GM21367 (cell line): Measurements from ENCODE around the gene GPA33.

ENCODE experiments used
- ATAC-seq: cut with Tn5 transposase; IDR thresholded peaks from one replicate; pipeline ENCODE4 v1.9.1; 2021; ENCODE audit not compliant: unreplicated experiment

GPA33 gene

DNA sequence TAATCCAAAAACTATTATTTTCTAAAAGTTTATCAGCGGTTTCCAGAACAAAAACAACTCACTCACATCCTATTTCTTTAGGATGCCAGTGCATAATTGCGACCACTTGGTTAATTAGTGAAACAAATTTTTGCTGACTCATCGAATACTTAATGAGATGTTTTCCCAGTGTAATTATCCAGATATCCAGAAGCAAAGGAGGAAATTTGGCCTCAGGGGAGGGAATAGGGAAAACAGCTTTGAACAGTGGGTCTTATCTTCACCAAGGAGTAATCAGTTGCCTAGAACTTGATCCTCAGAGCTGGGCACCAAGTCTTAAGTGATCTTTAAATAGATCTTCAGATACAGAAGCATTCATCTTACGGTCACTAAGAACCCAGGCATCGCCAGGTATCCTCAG lies 28.0 kb upstream of the GPA33 start:
- ATAC-seq = no peak

DNA sequence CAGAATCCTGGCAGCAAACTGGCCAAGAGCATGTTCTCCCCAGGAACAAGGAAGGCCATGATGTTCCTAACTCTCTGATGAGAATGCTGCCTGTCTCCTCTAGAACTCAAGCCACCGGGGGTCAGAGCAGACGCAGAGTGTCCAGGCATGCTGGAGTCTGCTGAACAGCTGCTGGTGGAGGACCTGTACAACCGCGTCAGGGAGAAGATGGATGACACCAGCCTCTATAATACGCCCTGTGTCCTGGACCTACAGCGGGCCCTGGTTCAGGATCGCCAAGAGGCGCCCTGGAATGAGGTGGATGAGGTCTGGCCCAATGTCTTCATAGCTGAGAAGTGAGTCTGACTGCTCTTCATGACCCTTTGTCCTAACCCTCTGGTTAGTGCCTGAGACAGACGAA lies 27.0 kb upstream of the GPA33 start:
- ATAC-seq = no peak

DNA sequence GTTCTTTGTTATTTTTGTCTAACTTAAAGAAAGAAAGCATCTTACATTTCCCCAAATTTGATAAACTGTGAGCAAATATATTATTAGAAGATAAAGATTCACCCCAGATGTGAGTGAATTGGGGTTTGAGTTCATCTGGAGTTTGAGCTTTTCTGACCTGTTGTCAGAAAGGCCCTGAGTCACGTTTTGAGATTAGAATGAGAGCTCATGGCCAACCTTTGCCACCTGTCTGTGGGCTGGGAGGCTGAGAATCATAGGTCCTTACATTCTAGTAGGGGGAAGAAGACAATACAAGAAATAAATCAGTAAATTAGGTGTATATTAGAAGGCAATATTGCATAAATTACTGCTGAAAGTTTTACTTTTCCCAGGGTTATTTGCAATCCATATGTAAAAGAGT lies 26.0 kb upstream of the GPA33 start:
- ATAC-seq = no peak

DNA sequence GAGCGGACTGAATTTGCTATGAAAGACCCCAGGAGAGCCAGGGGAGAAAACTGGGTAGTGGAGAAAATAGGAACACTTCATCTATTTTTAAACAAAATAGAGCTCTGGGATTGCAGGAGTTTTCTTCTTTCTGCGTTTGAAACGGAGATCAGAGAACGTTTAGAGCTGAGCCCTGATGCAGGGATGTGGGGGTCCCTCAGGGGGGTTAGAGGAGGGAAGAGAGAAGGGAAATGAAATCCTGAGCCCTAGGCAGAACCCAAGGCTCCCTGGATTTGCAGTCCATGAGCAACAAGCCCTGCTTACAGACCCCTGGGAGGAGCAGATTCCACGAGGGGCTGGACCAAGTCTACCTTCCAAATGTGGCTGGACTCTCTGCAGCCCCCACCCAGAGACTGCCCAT lies 25.5 kb upstream of the GPA33 start:
- no peak for ATAC-seq

DNA sequence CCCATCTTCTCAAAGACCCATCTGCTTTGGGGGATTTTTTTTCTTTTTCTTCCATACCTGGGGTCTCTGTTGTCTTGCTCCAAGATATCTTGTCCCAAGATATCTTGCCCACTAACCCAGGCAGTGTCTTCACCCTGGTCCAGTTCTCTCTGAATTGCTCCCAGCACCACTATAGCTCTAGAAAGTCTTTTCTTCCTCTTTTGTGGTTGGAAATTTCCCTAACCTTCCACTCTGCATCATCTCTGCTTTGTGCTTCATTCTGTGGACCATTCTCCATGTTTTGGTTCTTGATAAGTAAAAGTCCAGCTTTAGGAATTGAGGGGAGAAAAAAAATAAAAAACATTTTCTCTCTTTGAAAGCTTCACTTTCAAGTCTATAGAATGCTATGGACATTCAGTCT lies 24.5 kb upstream of the GPA33 start:
- no peak for ATAC-seq

DNA sequence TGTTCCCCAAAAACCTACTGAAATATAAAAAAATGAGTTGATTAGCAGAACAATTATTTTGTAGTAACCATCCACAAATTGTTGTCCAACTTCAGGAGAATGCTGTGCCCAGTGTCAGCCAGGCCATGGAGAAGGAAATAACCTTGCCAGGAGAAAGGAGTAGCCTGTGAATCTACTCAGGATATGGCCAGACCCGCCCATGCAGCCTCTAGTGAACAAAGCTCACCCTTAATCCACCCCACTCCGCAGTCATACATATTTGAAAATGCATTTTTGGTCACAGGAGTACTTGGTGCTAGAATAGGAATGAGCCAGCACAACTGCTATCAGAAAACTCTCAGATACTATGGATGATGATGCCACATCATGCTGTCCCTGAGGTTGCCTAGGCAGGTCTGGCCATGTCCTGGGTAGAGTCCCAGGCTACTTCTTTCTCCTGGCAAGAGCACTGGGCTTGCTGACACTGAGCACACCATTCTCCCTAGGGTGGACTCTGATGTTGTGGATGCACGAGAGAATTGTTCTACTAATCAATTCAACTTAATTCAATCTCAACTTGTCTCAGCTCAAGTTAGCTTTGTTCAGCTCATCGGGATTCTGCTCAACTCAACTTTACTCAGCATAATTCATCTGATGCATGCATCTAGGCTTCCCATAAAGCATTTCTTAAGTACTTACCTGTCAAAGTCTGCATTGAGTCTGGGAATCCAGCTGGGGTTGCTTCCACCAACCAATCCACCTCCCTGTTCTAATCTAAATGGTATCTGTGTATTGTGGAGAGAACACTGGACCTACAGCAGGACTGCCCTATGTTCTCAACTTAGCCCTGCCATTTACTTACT lies 21.9 kb upstream of the GPA33 start:
- no peak for ATAC-seq

DNA sequence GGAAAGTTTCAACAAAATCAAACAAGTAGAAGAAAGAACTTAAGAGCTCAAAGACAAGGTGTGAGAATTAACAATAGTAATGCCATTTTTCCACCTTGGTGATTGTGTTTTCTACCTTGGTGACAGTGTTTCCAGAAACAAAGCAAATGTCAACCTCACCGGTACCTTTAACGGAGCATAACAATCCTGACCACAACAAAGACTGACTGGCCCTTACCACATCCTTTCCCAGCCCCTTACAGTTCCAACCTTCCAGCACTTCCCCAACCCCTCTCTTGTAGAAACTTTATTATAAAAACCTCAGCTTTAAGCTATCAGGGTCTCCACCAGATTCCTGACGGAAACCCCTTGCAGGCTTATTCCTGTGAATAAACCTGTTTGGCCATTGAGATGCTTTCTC lies 20.4 kb upstream of the GPA33 start:
- no peak for ATAC-seq

DNA sequence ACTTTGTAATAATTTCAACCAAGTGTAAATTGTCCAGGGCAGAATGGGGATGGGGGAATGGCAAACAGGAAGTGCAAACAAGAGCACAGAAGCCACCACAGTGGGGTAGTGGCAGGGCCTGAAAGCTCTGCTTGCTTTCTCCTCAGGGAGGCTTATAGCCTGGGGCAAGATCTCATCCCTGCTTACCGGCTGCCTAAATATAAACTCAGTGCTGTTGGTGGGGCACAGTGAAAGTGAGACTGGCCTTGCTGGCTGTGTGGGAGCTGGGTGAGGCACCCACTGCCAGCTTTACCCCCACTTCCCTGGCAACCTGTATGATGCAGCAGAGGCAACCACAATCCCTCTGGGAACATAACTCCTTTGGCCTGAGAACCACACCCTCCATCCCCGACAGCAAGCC lies 18.9 kb upstream of the GPA33 start:
- no peak for ATAC-seq

DNA sequence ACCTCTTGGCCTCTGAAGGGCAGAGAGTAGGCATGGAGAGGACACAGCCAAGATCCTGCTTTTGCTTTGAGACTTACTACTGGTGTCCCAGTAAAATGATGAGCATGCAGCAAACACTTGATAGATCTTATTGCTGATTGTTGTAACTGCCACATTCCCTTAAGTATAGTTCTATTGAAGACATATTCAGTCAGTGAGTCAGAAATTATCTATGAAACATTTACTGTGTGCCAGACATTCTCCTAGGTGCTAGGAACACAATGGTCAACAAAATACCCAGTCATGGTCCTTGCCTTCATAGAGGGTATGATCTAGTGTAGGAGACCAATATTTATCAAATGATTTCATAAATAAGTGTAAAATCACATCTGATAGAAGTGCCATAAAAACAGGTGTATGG lies 17.3 kb upstream of the GPA33 start:
- ATAC-seq = no peak

DNA sequence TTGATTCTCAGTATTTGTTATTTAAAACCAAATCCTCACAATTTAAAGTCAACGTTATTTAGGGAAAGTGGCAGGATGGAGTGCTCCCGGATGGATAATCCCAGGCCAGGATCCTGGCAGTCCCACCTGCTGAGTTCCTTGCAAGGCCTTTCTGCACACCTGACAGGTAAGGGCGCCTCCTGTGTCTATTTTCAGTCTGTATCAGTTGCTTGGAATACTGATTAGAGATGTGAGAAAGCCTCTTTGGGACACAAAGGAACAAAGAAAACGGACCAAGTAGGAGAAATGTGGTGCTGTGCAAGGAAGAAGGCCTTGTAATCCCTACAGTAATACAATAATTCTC lies 15.9 kb upstream of the GPA33 start:
- no peak for ATAC-seq

DNA sequence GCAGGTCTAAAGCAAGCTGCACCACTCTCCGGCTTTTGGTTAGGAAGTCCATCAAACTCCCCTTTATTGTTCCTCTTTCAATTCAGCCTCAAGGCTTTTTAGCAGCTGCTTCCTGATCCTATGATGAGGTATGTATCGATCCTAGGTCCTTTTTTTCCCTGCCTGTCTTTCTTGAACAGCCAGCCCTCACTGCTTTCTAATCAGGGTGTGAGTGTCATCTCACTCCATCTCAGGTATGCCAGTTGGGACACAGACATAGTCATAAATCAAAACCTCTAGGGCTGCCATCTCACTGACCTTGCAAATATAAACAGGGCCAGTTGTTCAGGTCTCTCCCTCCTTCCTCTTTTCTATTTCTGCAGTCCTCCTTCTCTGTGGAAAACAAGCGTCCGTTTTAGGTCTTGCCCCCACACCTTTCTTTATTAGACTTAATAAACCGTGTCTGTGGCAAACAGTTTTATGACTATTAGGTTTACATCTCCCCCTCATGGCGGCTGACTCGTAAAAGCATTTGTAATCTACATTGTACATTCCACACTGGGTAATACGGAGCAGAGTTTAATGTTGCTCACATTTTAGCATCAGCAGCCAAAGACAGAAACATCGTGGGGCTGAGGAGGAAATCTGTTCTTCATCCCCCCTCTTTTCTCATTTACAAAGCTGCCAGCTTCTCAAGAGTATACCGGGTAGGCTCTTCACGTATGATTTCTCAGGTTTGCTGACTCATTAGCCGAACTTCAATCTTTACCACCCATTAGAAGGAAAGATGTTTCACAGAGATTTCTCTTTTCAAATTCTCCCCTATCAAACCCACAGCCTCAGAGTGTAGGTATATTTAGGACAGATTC lies 15.3 kb upstream of the GPA33 start:
- no peak for ATAC-seq

DNA sequence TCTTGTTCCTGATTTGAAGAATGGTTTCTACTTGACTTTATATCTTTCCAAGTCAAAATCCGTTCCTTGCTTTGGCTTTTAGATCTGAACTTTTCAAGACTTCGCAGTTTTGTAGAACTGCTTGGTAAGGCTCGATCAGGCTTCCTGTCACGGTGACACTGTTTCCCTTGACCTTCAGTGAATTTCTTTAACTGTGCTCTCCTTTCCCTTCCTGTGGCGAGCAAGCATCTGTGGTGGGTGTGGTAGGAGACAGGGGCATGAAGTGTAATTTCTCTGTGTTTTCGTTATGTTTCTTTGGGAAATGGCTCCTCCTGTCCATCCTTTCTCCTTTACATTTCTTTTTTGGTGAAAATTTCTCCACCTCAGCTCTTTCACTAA lies 14.1 kb upstream of the GPA33 start:
- ATAC-seq = no peak

DNA sequence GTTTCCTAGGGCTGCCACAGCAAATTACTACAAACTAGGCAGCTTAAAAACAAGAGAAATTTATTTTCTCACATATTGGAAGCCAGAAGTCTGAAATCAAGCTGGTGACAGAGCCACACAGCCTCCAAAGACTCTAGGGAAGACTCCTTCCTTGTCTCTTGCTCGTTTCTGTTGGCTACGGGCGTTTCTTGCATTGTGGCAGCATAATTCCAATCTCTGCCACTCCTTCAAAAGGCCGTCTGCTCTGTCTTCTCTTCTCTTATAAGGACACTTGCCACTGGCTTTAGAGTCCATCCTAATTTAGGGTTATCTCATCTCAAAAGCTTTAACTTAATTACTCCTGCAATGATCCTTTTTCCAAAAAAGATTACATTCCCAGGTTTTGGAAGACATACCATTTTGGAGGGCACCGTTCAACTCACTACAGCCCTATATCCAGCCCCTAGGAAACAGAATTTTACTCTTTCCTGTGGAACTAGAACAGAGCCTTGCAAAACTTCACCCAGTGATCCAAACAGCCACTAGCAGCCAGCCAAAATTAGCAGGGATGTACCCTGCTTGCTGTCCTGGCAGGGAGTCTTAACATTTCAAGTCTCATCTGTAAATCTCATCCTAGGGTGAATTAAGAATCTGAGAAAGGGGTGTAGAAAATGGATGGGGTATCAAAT lies 12.9 kb upstream of the GPA33 start:
- no peak for ATAC-seq

DNA sequence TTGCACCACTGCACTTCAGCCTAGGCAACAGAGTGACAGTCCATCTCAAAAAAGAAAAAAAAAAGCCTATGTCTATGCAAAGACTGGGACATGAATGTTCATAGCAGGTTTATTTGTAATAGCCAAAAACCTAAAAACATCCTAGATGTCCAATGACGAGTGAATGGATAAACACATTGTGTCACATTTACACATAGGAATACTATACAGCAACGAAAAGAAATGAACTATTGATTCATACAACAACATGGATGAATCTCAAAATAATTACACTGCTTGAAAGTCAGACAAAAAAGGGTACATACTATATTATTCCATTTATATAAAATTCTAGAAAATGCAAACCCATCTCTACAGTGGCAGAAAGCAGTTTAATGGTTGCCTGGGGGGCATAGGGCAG lies 11.6 kb upstream of the GPA33 start:
- ATAC-seq = no peak

DNA sequence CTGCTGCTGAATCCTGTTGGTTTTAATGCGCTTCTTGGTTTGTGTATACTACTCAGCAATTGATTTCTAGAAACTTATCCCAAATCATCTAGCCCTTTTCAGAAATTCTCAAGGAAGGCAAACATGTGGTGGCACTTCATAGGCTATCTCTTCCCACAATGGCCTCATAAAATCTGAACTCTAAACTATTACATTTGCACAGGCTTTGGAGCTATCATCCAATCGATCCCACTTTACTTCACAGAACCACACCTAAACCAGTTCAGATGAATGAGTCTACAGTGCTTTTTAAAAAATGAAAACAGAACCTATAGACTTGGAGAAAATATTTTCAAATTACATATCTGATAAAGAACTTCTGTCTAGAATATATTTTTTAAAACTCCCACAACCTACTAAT lies 10.6 kb upstream of the GPA33 start:
- ATAC-seq = no peak

DNA sequence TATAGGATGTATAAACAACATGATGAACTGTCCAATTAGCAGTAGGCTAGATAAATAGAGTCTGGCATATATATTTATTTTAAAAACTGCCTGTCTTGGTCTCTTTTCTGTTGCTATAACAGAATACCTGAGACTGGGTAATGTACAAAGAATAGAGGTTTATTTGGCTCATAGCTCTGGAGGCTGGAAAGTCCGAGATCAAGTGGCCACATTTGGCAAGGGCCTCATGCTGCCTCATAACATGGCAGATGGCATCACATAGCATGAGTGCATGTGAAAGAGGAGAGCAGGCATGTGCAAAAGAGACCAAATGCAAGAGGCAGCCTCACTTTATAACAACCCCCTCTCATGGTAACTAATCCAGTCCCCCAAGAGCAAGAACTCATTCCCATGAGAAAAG lies 9.7 kb upstream of the GPA33 start:
- ATAC-seq = no peak

DNA sequence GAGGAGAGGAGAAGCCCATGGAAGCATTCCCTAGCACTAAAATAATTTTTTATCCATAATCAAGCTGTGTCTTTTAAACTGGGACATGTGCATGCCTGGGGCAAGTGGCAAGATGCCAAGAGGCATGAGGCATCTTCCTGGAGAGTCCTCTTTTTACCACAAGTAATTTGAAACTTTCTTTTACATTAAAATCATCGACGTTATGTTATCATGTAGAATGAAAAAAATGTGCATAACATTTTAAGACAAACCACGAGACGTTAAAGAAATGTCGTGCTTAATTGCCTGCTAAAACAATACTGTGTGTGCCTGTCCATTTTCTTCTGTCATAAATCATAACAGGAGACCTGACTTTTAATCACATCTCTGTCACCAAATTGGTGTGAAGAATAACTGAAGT lies 5.2 kb upstream of the GPA33 start:
- no peak for ATAC-seq

DNA sequence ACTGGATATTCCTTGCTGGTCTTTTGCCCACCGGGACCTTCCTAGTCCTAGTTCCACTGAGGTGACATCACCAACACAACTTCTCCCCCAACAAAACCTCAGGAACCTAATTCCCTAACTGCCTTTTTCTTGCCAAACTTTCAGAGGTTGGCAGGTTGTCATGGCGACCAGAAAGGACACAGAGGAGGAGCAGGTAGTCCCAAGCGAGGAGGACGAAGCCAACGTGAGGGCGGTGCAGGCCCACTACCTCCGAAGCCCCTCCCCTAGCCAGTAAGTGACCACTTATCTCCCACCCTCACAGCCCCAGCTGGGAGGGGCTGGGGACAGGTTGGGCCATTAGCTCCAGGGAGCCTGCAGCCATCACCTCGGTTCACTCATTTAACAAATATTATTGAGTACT lies 4.5 kb upstream of the GPA33 start:
- ATAC-seq = no peak

DNA sequence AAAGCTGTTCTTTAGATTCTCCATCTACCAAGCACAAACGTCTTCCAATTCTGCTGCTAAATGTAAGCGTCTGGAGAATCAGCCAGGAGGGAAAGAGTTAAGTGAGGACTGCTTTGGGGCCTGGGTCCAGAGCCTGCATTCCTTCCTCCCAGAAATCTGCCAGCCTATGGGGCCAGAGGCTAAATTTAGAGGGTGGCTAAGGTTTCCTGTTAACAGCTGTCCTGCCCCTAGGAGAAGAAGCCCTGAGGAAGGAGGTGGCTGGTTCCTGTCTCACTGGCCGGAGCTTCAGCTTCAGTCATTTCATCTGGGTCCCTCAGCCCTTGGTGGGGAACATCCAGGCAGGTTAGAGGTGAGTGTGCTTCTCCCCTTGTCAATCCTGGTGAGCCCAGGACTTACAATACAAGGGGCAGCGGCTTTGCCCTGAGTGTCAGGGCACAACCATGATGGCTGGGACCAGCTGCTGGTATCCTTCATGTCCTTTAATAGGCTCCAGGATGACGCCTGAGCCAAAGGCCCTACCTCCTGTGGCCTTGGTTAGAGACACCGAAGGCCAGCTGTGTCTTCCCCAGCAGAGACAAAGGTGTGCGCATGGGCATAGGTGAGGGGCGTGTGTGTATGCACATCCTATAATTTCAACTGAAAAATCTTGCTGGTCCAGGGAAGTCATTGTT lies 3.8 kb upstream of the GPA33 start, which contains the start of gene STYXL2:
Gene STYXL2, plus strand, starts transcription at position 230 of the 671 bp plus-strand sequence. CDS start 775 bp downstream, outside the sequence.
- ATAC-seq = no peak

DNA sequence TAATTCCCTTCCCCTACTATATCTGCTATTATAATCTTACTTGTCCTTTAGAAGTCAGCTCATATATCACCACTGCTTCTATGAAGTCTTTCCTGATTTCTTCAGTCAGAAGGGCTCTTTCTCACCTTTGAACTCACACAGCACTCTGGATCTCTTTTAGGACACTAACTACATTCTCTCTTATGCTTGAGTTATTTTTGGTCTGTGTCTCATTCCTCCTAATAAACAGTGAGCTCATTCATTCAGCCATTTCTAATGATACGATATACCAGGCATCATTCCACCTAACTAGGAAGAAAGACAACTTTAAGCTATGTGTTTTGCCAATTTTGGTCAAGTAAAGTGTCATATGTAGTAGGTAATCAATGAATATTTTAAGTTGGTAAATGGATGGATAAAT lies 2.5 kb upstream of the GPA33 start:
- no peak for ATAC-seq

DNA sequence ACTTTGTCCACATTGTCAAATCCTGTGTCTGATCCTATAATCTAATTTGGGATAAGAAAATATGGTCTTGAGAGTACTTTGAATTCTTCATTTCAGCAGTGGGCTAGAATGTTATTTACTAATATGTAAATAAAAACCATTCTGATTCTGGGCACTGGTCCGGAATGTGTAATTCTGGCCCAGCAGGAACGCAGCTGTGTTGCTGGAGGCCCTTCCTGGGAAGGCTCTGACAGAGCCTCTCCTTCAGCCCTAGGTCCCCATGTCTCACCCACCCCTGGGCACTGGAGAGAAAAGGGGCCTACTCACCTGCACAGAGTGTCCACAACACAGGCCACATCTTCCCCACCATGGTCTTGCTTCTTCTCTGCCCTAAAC lies 251 bp downstream of the GPA33 start:
- ATAC-seq = no peak
